IMR-90 (cell line): ENCODE results near the gene IREB2. TPM values are rescaled to one million over a fixed set of nuclear protein-coding genes. Genes with fewer than 3 reads are reported as not detected.

ENCODE experiments used
- ATAC-seq: fragments of 200-7000 bp; cut with Tn5 transposase; 2 replicates; pipeline ENCODE4 v1.9.1; 2020; ENCODE audit warnings: low read depth, mild to moderate bottlenecking, moderate library complexity
- BruUV-seq: library from RNA; stranded (reverse); fragments of 400-500 nt; replicated peaks from 2 replicates; lab custom pipeline; 2021; lab: Mats Ljungman, UMichigan
- CTCF ChIA-PET: fragments of 300-600 bp; formaldehyde crosslinking; extraction: SDS; loops from one replicate; lab custom pipeline; 2021; ENCODE audit warnings: antibody characterized with exemption; lab: Yijun Ruan, JAX
- POLR2A ChIA-PET: fragments of 300-600 bp; sonication (Branson Sonifier 250); formaldehyde crosslinking; loops from one replicate; lab custom pipeline; 2022; ENCODE audit warnings: antibody characterized with exemption; ENCODE audit not compliant: unreplicated experiment; lab: Charles Lee
- DNase-seq: peaks from one replicate; pipeline ENCODE4 v3.0.0; 2013
- H2AFZ ChIP-seq: replicated peaks from 2 replicates; pipeline ENCODE3; 2013; ENCODE audit warnings: low read length, mild to moderate bottlenecking; ENCODE audit not compliant: poor library complexity
- H2AK5ac ChIP-seq: 2 replicates; pipeline ENCODE4 v1.6.1; 2013; ENCODE audit warnings: low read depth, low read length, inconsistent platforms
- H2AK9ac ChIP-seq: replicated peaks from 2 replicates; pipeline ENCODE3; 2013; ENCODE audit warnings: mild to moderate bottlenecking, low read depth, low read length, moderate library complexity; ENCODE audit not compliant: poor library complexity
- H2BK120ac ChIP-seq: 2 replicates; pipeline ENCODE4 v1.6.1; 2013; ENCODE audit warnings: low read depth, low read length, inconsistent platforms
- H2BK15ac ChIP-seq: 3 replicates; pipeline ENCODE4 v1.6.1; 2013; ENCODE audit warnings: low read depth, low read length, inconsistent platforms
- H2BK20ac ChIP-seq: 2 replicates; pipeline ENCODE4 v1.6.1; 2013; ENCODE audit warnings: low read depth, mild to moderate bottlenecking, inconsistent platforms, low read length, moderate library complexity
- H2BK5ac ChIP-seq: 2 replicates; pipeline ENCODE4 v1.6.1; 2013; ENCODE audit warnings: mild to moderate bottlenecking, low read depth, low read length, inconsistent platforms; ENCODE audit not compliant: poor library complexity, severe bottlenecking
- H3K14ac ChIP-seq: replicated peaks from 2 replicates; pipeline ENCODE4 v1.6.1; 2013; ENCODE audit warnings: low read depth, low read length, inconsistent platforms
- H3K18ac ChIP-seq: 2 replicates; pipeline ENCODE4 v1.6.1; 2013; ENCODE audit warnings: low read depth, low read length, control low read depth
- H3K23ac ChIP-seq: 2 replicates; pipeline ENCODE4 v1.6.1; 2013; ENCODE audit warnings: low read depth, low read length, inconsistent platforms
- H3K27ac ChIP-seq: 2 replicates; pipeline ENCODE4 v1.5.1; 2013; ENCODE audit warnings: mild to moderate bottlenecking, control low read depth, low read length; ENCODE audit not compliant: insufficient read depth
- H3K27me3 ChIP-seq: 2 replicates; pipeline ENCODE4 v1.6.1; 2013; ENCODE audit warnings: low read length; ENCODE audit not compliant: control insufficient read depth, insufficient read depth
- H3K36me3 ChIP-seq: 2 replicates; pipeline ENCODE4 v1.6.1; 2013; ENCODE audit warnings: low read length, mixed read lengths; ENCODE audit not compliant: control insufficient read depth, insufficient read depth
- H3K4ac ChIP-seq: 2 replicates; pipeline ENCODE4 v1.6.1; 2013; ENCODE audit warnings: low read depth, low read length, inconsistent platforms
- H3K4me1 ChIP-seq: 2 replicates; pipeline ENCODE4 v1.6.1; 2013; ENCODE audit warnings: low read length, mixed read lengths; ENCODE audit not compliant: control insufficient read depth, insufficient read depth
- H3K4me2 ChIP-seq: 2 replicates; pipeline ENCODE4 v1.6.1; 2013; ENCODE audit warnings: low read depth, mild to moderate bottlenecking, control low read depth, low read length, moderate library complexity
- H3K4me3 ChIP-seq: 2 replicates; pipeline ENCODE4 v1.5.1; 2013; ENCODE audit warnings: low read depth, mild to moderate bottlenecking, control low read depth, low read length, moderate library complexity; ENCODE audit not compliant: insufficient read depth
- H3K56ac ChIP-seq: 2 replicates; pipeline ENCODE4 v1.6.1; 2013; ENCODE audit warnings: low read length, inconsistent platforms; ENCODE audit not compliant: insufficient read depth; ENCODE audit errors: extremely low read depth
- H3K79me1 ChIP-seq, 2 experiments: 2 replicates each; pipeline ENCODE4 v1.6.1; 2013; ENCODE audit warnings: low read length in 2 of 2, inconsistent platforms in 1 of 2, low read depth in 1 of 2
- H3K9ac ChIP-seq: 2 replicates; pipeline ENCODE4 v1.6.1; 2013; ENCODE audit warnings: low read depth, low read length, control low read depth
- H3K9me1 ChIP-seq: 2 replicates; pipeline ENCODE4 v1.6.1; 2013; ENCODE audit warnings: low read length, inconsistent platforms; ENCODE audit not compliant: insufficient read depth
- H3K9me3 ChIP-seq: 2 replicates; pipeline ENCODE4 v1.6.1; 2013; ENCODE audit warnings: low read length; ENCODE audit not compliant: control insufficient read depth, insufficient read depth
- H4K20me1 ChIP-seq: 2 replicates; pipeline ENCODE4 v1.6.1; 2013; ENCODE audit warnings: low read length, inconsistent platforms; ENCODE audit not compliant: insufficient read depth
- H4K5ac ChIP-seq: 2 replicates; pipeline ENCODE4 v1.6.1; 2013; ENCODE audit warnings: mild to moderate bottlenecking, low read depth, low read length, control low read depth
- H4K8ac ChIP-seq, 2 experiments: 2 replicates each; pipeline ENCODE4 v1.6.1; 2013; ENCODE audit warnings: low read depth in 2 of 2, low read length in 2 of 2, control low read depth in 1 of 2, inconsistent platforms in 1 of 2
- H4K91ac ChIP-seq: 2 replicates; pipeline ENCODE4 v1.6.1; 2013; ENCODE audit warnings: low read depth, low read length, inconsistent platforms; ENCODE audit not compliant: insufficient read depth
- BHLHE40 ChIP-seq: fragments of 150-350 bp; IDR thresholded peaks from 2 replicates; pipeline ENCODE4 v1.6.1; 2016; ENCODE audit warnings: mild to moderate bottlenecking, low read depth, low read length
- CEBPB ChIP-seq: IDR thresholded peaks from 2 replicates; pipeline ENCODE4 v1.6.1; 2012; ENCODE audit warnings: low read depth, low read length, improper control_type of control experiment
- CHD1 ChIP-seq: IDR thresholded peaks from 2 replicates; pipeline ENCODE4 v1.6.1; 2012; ENCODE audit warnings: low read depth, low read length, improper control_type of control experiment
- CTCF ChIP-seq: conservative IDR thresholded peaks from 2 replicates; pipeline ENCODE4 v1.5.1; 2012; ENCODE audit warnings: mild to moderate bottlenecking, low read depth, low read length, improper control_type of control experiment
- MAFK ChIP-seq: IDR thresholded peaks from 2 replicates; pipeline ENCODE4 v1.6.1; 2012; ENCODE audit warnings: low read depth, low read length, improper control_type of control experiment
- MAZ ChIP-seq: IDR thresholded peaks from 2 replicates; pipeline ENCODE4 v1.6.1; 2012; ENCODE audit warnings: low read depth, mild to moderate bottlenecking, low read length, improper control_type of control experiment, moderate library complexity, borderline replicate concordance
- MXI1 ChIP-seq: IDR thresholded peaks from 2 replicates; pipeline ENCODE4 v1.6.1; 2012; ENCODE audit warnings: low read depth, mild to moderate bottlenecking, low read length, moderate library complexity, borderline replicate concordance
- POLR2A ChIP-seq: IDR thresholded peaks from 2 replicates; pipeline ENCODE4 v1.6.1; 2012; ENCODE audit warnings: mild to moderate bottlenecking, low read depth, low read length
- RAD21 ChIP-seq: IDR thresholded peaks from 2 replicates; pipeline ENCODE4 v1.6.1; 2012; ENCODE audit warnings: low read length, improper control_type of control experiment
- RFX5 ChIP-seq: IDR thresholded peaks from 2 replicates; pipeline ENCODE4 v1.8.0; 2012; ENCODE audit warnings: low read depth, mild to moderate bottlenecking, low read length, moderate library complexity
- SMC3 ChIP-seq: fragments of 150-350 bp; IDR thresholded peaks from 2 replicates; pipeline ENCODE4 v1.6.1; 2016; ENCODE audit warnings: low read depth, mild to moderate bottlenecking, antibody characterized with exemption, low read length, moderate library complexity
- USF2 ChIP-seq: fragments of 150-350 bp; IDR thresholded peaks from 2 replicates; pipeline ENCODE4 v1.6.1; 2017; ENCODE audit warnings: mild to moderate bottlenecking, antibody characterized with exemption, low read length, low read depth
- WGBS, 2 experiments: methylation state at CpG; one replicate each; pipeline versions ENCODE4 v1.1.5 to v1.1.7; 2013; ENCODE audit warnings: missing lambda C conversion rate in 2 of 2; ENCODE audit not compliant: insufficient read length in 1 of 2; ENCODE audit errors: extremely low coverage in 2 of 2; 5-methylcytosine and 5-hydroxymethylcytosine counted together
- dilution Hi-C: fragments of 300-500 bp; cut with HindIII; formaldehyde crosslinking; loops from one replicate; pipeline ENCODE4 v1.14.3; 2018; ENCODE audit warnings: low sequenced_read_pairs; ENCODE audit not compliant: unreplicated experiment
- in situ Hi-C: fragments of 300-500 bp; cut with MboI; formaldehyde crosslinking; loops from 3 replicates; pipeline ENCODE4 v1.14.3; 2019; ENCODE audit warnings: low sequenced_read_pairs, inconsistent platforms, mixed read lengths
- intact Hi-C: fragments of 100-400 bp; cut with micrococcal nuclease; formaldehyde crosslinking; loops from 2 replicates; pipeline ENCODE4 v1.10.0; 2022
- polyA plus RNA-seq, 3 experiments: library from polyadenylated mRNA; depleted of rRNA; stranded (reverse); fragments of >200 nt; gene quantifications; 2 replicates each; pipeline ENCODE4 v1.2.3, GENCODE V29; 2012; ENCODE audit warnings: low replicate concordance in 1 of 3
- total RNA-seq: library from RNA; depleted of rRNA; stranded (reverse); fragments of >200 nt; gene quantifications from 2 replicates; pipeline ENCODE4 v1.2.3, GENCODE V29; 2012

Gene IREB2
- total and polyA plus RNA-seq, 2 of the 4 experiments (the other 2 are of a cell fraction) = 12.2 to 13.5 TPM

GRCh38 chr15:78391781-78392180 lies 46.2 kb upstream of the IREB2 start:
- no TSS peak for BruUV-seq
- Histone ChIP-seq H2BK20ac (no peak overlapping the region), H2AK5ac (no peak overlapping the region), H3K4ac (no peak overlapping the region), H2AFZ (no peak overlapping the region), H3K9me1 (no peaks in the 10 kb centered on the region), H3K56ac (no peak overlapping the region), H3K4me1 (no peaks in the 10 kb centered on the region; the same call in 1 of the 2 replicates), H4K20me1 (no peaks in the 10 kb centered on the region), H3K79me1 (no peaks in the 10 kb centered on the region), H2BK15ac (no peak overlapping the region), H3K4me3 (no peak overlapping the region), H3K27me3 (peaks cover 46% of the 10 kb centered on the region), H4K5ac (no peak overlapping the region), H3K14ac (no peak overlapping the region), H3K23ac (no peak overlapping the region), H2BK5ac (no peak overlapping the region), H3K27ac (no peak overlapping the region), H3K18ac (no peak overlapping the region), H2AK9ac (no peak overlapping the region), H4K91ac (no peak overlapping the region), H2BK120ac (no peak overlapping the region), H4K8ac (no peak overlapping the region), H3K4me2 (no peak overlapping the region), H3K36me3 (no peaks in the 10 kb centered on the region), H3K9ac (no peak overlapping the region), H3K9me3 (no peaks in the 10 kb centered on the region)
- dilution Hi-C loops = no loop called here
- in situ Hi-C loops = no loop called here
- intact Hi-C loops = no loop called here
- 67% methylated on average over 3 of the region's 3 CpGs; no CpG with 5 or more reads in 1 of the 2 experiments for WGBS, 2 experiments
- TF ChIP-seq BHLHE40 (no peak), CTCF (no peak), SMC3 (no peak), POLR2A (no peak), MXI1 (no peak), CHD1 (no peak), RFX5 (no peak), CEBPB (no peak), MAFK (no peak), RAD21 (no peak), USF2 (no peak), MAZ (no peak)
- CTCF ChIA-PET = no interaction called here
- DNase-seq (no peak), ATAC-seq (no peak)
- POLR2A ChIA-PET = no interaction called here
